WI38 (cell line): ENCODE data around the gene UGT2A3.

Source experiments
- H3K4me3 ChIP-seq: 2 replicates; pipeline ENCODE4 v1.5.1; 2011; ENCODE audit warnings: low read depth, mild to moderate bottlenecking, control low read depth, low read length
- TF ChIP-seq, protein P1 (sequence below): IDR thresholded peaks from 2 replicates; pipeline ENCODE4 v1.5.1; 2012; ENCODE audit warnings: low read depth, mild to moderate bottlenecking, control low read depth, low read length

Gene UGT2A3

DNA sequence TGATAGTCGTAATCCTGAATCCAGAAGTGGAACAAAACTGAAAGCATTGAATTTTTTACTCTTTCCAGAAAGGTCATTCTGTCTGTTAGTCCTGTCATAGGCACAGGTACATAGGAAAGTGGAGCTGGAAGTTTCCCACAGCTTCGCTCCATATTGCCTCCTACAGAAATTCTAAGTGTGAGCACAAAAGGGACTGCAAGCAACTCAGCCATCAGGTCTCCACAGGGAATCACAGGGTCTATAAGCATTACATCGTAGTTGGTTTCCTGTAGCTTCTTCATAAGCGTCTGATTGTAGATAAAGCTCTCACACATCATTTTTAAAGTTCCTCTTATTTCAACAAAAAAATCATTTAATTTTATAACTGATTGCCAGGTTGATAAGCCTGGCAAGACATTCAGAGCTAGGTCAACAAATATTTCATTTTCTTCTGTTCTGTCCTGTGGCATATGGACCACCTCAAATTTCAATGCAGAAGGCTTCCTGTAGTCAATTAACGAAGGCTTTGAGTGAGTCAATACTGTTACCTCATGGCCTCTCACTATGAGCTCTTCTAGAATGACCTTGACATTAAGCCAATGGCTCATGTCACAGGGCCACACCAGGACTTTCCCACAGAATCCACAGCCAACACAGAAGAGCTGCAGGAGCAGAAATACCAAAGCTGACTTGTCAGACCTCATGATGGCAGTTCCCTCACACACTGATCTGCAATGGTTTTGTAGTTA, at the start of gene UGT2A3:
UGT2A3 (minus strand) TSS at position 727 of the 728 bp plus-strand sequence; CDS start at position 683, 44 bp downstream.
- H3K4me3 ChIP-seq, result no peak within 1 kb of the TSS
- TF ChIP-seq, protein P1, sequence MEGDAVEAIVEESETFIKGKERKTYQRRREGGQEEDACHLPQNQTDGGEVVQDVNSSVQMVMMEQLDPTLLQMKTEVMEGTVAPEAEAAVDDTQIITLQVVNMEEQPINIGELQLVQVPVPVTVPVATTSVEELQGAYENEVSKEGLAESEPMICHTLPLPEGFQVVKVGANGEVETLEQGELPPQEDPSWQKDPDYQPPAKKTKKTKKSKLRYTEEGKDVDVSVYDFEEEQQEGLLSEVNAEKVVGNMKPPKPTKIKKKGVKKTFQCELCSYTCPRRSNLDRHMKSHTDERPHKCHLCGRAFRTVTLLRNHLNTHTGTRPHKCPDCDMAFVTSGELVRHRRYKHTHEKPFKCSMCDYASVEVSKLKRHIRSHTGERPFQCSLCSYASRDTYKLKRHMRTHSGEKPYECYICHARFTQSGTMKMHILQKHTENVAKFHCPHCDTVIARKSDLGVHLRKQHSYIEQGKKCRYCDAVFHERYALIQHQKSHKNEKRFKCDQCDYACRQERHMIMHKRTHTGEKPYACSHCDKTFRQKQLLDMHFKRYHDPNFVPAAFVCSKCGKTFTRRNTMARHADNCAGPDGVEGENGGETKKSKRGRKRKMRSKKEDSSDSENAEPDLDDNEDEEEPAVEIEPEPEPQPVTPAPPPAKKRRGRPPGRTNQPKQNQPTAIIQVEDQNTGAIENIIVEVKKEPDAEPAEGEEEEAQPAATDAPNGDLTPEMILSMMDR, result no peak

DNA sequence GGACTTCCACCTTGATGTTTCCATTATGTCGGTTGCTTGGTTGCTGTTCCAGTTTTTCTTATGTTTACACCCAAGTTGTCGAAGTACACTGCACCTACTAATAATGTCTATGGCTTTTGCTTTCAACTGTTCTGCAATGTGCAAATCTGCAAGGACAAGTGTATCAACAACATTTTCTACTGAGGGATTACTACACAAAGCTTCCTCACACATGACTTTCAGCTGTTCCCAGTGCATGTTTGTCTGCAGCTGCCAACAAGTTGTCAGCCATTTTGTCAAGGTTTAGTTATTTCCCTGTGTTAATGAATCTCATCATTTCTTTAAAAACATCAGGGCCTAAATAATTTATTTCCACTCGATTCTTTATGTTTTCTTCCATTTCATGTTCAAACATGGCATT, 45.4 kb upstream of the UGT2A3 start:
- no peak overlapping the region for H3K4me3 ChIP-seq
- TF ChIP-seq, protein P1, result no peak

DNA sequence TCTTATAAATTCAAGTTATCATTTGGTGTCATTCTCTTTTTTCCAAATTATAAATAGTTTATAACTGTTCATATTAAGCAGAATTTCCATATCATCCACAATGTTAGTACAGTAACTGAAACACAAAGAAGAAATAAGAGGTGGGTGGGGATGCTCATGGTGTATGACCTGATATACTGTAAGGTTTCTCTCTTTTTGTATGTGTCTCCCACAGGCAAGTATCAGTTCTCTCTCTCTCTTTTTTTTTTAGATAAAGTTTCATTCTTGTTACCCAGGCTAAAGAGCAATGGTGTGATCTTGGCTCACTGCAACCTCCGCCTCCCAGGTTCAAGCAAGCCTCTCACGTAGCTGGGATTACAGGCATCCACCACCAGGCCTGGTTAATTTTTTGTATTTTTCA, 43.7 kb upstream of the UGT2A3 start:
- TF ChIP-seq, protein P1, result no peak
- no peak overlapping the region for H3K4me3 ChIP-seq

DNA sequence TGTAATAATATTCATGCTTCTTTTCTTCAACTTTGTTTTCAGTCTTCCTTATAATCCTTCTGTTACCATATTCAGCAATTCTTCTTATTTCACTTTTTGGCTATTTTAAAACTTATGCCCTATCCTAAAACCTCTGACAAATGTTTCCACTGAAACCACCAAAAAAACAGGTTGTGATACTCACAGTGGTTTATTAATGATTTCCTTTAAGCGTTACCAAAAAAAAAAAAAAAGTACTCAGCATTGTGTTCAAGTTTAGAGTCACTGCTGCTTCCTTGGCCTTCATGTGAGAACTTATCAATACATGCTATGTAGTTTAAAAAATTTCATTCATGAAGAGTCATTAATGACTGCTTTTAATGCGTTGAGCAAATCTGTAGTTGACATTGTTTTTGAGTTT, 35.4 kb upstream of the UGT2A3 start:
- H3K4me3 ChIP-seq, result no peak overlapping the region
- TF ChIP-seq, protein P1, result no peak

DNA sequence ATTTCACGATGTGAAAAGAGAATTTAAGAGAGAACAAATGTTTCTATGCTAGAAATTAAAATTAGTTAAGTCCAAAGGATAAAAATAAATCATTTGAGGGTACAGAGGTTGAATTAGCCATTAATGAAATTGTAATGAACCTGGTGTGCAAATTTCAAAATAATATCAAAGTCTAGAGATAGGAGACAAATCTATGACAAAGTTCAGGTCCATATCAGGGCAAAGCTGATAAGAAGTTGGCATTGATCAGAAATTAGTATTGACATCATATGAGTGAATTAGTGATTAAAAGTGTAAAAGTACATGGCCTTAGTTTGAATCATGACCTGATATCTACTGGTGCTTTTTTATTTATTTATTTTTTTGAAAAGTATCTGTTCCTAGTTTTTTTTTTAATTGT, 33.8 kb upstream of the UGT2A3 start:
- no peak overlapping the region for H3K4me3 ChIP-seq
- TF ChIP-seq, protein P1, result no peak

DNA sequence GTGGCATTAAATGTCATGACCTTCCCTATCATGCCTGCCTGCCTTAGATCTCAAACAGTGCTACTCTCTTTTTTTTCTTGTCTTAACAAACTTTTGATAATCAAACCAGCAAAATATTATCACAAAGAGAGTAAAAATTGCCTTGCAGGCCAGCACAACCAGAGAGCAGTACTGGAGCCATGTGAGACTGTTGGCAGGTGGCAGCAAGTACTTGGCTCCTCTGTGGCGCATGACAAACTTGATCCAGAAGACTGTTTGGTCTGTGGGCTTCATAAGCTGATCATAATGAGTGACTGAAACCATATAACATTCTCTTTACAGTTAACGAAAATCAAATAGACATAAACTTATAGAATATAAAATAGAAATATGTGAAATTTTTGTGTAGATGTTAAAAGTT, 33.3 kb upstream of the UGT2A3 start:
- no peak overlapping the region for H3K4me3 ChIP-seq
- TF ChIP-seq, protein P1, result no peak

DNA sequence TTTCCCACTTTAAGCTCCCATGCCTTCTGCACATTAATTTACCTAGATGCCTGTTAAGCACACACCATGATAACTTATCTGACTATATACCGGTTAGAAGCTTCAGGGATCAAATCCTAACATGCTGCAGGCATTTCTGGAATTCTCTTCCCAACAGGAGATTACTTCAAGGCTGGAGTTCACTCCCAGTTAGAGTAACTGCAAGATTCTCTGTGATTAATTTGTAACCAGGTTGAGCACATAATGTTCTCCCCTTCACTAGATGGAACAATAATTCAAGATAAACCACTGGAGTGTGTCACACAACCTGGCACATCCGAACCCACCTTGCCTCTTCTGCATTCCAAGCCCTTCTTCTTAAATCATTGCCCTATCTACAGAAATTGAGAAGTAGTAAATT, 11.8 kb upstream of the UGT2A3 start:
- no peak overlapping the region for H3K4me3 ChIP-seq
- TF ChIP-seq, protein P1, result no peak
